ENCODE results near the gene CSGALNACT2.

The CSGALNACT2 gene

GRCh38 chr10:43202224-43202656 is 64.0 kb downstream of the CSGALNACT2 start:
- DNase-seq (ENCODE audit: low spot score): peak; percentile 80

GRCh38 chr10:43202657-43203447 is 64.6 kb downstream of the CSGALNACT2 start:
- peak; percentile 68 for DNase-seq (ENCODE audit: low spot score)

- DNase-seq (ENCODE audit: low spot score): no peak
Measured at GRCh38 chr10:43203448-43204041, 65.3 kb downstream of the CSGALNACT2 start.

GRCh38 chr10:43204042-43204942 is 66.0 kb downstream of the CSGALNACT2 start:
- peak; percentile 48 for DNase-seq (ENCODE audit: low spot score)

GRCh38 chr10:43204943-43205671 is 66.9 kb downstream of the CSGALNACT2 start:
- DNase-seq (ENCODE audit: low spot score): peak; percentile 82

GRCh38 chr10:43205681-43206390 is 67.6 kb downstream of the CSGALNACT2 start:
- DNase-seq (ENCODE audit: low spot score): no peak

GRCh38 chr10:43206391-43207235 is 68.4 kb downstream of the CSGALNACT2 start:
- no peak for DNase-seq (ENCODE audit: low spot score)

- DNase-seq (ENCODE audit: low spot score): peak; percentile 29
Measured at GRCh38 chr10:43208147-43209073, 70.2 kb downstream of the CSGALNACT2 start.

GRCh38 chr10:43209074-43209455 is 70.8 kb downstream of the CSGALNACT2 start:
- DNase-seq (ENCODE audit: low spot score): no peak

- DNase-seq (ENCODE audit: low spot score): no peak
Measured at GRCh38 chr10:43209651-43210141, 71.5 kb downstream of the CSGALNACT2 start.

- DNase-seq (ENCODE audit: low spot score): no peak
Measured at GRCh38 chr10:43210556-43210955, 72.3 kb downstream of the CSGALNACT2 start.

GRCh38 chr10:43211030-43211429 is 72.8 kb downstream of the CSGALNACT2 start:
- no peak for DNase-seq (ENCODE audit: low spot score)

GRCh38 chr10:43211431-43212042 is 73.3 kb downstream of the CSGALNACT2 start:
- DNase-seq (ENCODE audit: low spot score): no peak

- no peak for DNase-seq (ENCODE audit: low spot score)
Measured at GRCh38 chr10:43212043-43212721, 73.9 kb downstream of the CSGALNACT2 start.

- DNase-seq (ENCODE audit: low spot score): no peak
Measured at GRCh38 chr10:43214071-43214955, 76.1 kb downstream of the CSGALNACT2 start.

GRCh38 chr10:43214956-43215561 is 76.8 kb downstream of the CSGALNACT2 start:
- no peak for DNase-seq (ENCODE audit: low spot score)

Measured in NAMALWA (cell line).